B cell (primary cell): ENCODE data around the gene TEAD1. TPM values are rescaled to one million over a fixed set of nuclear protein-coding genes. Genes with fewer than 3 reads are reported as not detected.

Experiments
- ATAC-seq: fragments of 200-7000 bp; cut with Tn5 transposase; one replicate; pipeline ENCODE4 v1.10.0; 2021; ENCODE audit warnings: low read depth, mild to moderate bottlenecking, moderate number of reproducible peaks, moderate library complexity
- CTCF ChIA-PET: fragments of 350-600 bp; sonication (Branson Sonifier 250); formaldehyde crosslinking; loops from one replicate; lab custom pipeline; 2021; ENCODE audit warnings: antibody characterized with exemption, inconsistent platforms; lab: Charles Lee
- POLR2A ChIA-PET: fragments of 350-600 bp; sonication (Branson Sonifier 250); formaldehyde crosslinking; loops from one replicate; lab custom pipeline; 2021; ENCODE audit warnings: antibody characterized with exemption; lab: Charles Lee
- DNase-seq: peaks from one replicate; pipeline ENCODE4 v3.0.0; 2013
- H2AFZ ChIP-seq: 2 replicates; pipeline ENCODE4 v1.6.1; 2012; ENCODE audit warnings: mild to moderate bottlenecking, low read depth, low read length; ENCODE audit not compliant: insufficient read depth, poor library complexity, severe bottlenecking
- H3K27ac ChIP-seq, 2 donors: 1 replicate in 1 of 2; 2 replicates in 1 of 2; pipeline ENCODE4 v1.5.1; 2012 to 2013; ENCODE audit warnings: low read length in 2 of 2, mild to moderate bottlenecking in 2 of 2, moderate library complexity in 1 of 2
- H3K27me3 ChIP-seq, 4 experiments: fragments of 200-600 bp in 1 of 4; sonication (generic) in 1 of 4; replicated peaks in 1 of 4; 1 replicate in 2 of 4; 2 replicates in 2 of 4; pipeline versions ENCODE4 v1.6.1 to v1.7.0; 2013 to 2016; ENCODE audit warnings: low read length in 3 of 4, mild to moderate bottlenecking in 2 of 4, mixed read lengths in 1 of 4, moderate library complexity in 1 of 4; ENCODE audit not compliant: insufficient read depth in 4 of 4, control insufficient read depth in 3 of 4; ENCODE audit errors: control extremely low read depth in 1 of 4
- H3K36me3 ChIP-seq, 2 experiments: replicated peaks in 1 of 2; 1 replicate in 1 of 2; 2 replicates in 1 of 2; pipeline versions ENCODE4 v1.6.1 to v1.7.1; 2013; ENCODE audit warnings: low read length in 1 of 2; ENCODE audit not compliant: insufficient read depth in 2 of 2, control insufficient read depth in 1 of 2; ENCODE audit errors: control extremely low read depth in 1 of 2, extremely low read depth in 1 of 2
- H3K4me1 ChIP-seq, 2 donors: fragments of 200-600 bp in 1 of 2; sonication (generic) in 1 of 2; 1 replicate in 1 of 2; 2 replicates in 1 of 2; pipeline versions ENCODE4 v1.5.1 to v1.6.1; 2013 to 2017; ENCODE audit warnings: low read length in 2 of 2; ENCODE audit not compliant: control insufficient read depth in 2 of 2, insufficient read depth in 2 of 2
- H3K4me2 ChIP-seq: replicated peaks from 2 replicates; pipeline ENCODE3; 2012; ENCODE audit warnings: mild to moderate bottlenecking, low read depth, low read length; ENCODE audit not compliant: poor library complexity, severe bottlenecking
- H3K4me3 ChIP-seq, 5 experiments: fragments of 200-600 bp in 1 of 5; sonication (generic) in 1 of 5; 1 replicate in 3 of 5; 2 replicates in 2 of 5; pipeline versions ENCODE4 v1.5.1 to v1.7.0; 2011 to 2016; ENCODE audit warnings: low read length in 4 of 5, mild to moderate bottlenecking in 4 of 5, low read depth in 2 of 5, control low read depth in 1 of 5, moderate library complexity in 1 of 5; ENCODE audit not compliant: insufficient read depth in 1 of 5; ENCODE audit errors: control extremely low read depth in 1 of 5, extremely low read depth in 1 of 5
- H3K79me2 ChIP-seq: fragments of 200-600 bp; sonication (generic); one replicate; pipeline ENCODE4 v1.6.0; 2016; ENCODE audit warnings: low read length; ENCODE audit not compliant: control insufficient read depth, insufficient read depth
- H3K9ac ChIP-seq: fragments of 200-600 bp; sonication (generic); 2 replicates; pipeline ENCODE4 v1.6.1; 2017; ENCODE audit warnings: mild to moderate bottlenecking, low read length, moderate library complexity
- H3K9me3 ChIP-seq, 3 donors: one replicate each; pipeline versions ENCODE4 v1.6.1 to v1.7.1; 2013; ENCODE audit warnings: low read length in 2 of 3; ENCODE audit not compliant: control insufficient read depth in 2 of 3, insufficient read depth in 1 of 3; ENCODE audit errors: control extremely low read depth in 1 of 3
- H4K20me1 ChIP-seq: 2 replicates; pipeline ENCODE4 v1.6.0; 2012; ENCODE audit warnings: mild to moderate bottlenecking, low read length; ENCODE audit not compliant: insufficient read depth, control insufficient read depth, poor library complexity, severe bottlenecking
- H3K27ac Mint-ChIP-seq: one replicate; pipeline ENCODE4 v1.8.0; 2021; ENCODE audit warnings: mixed read lengths
- H3K27me3 Mint-ChIP-seq: one replicate; pipeline ENCODE4 v1.8.0; 2021; ENCODE audit warnings: mixed read lengths
- H3K4me1 Mint-ChIP-seq: one replicate; pipeline ENCODE4 v1.8.0; 2021; ENCODE audit warnings: mixed read lengths
- H3K4me3 Mint-ChIP-seq: one replicate; pipeline ENCODE4 v1.8.0; 2021; ENCODE audit warnings: mixed read lengths
- H3K9me3 Mint-ChIP-seq: one replicate; pipeline ENCODE4 v1.8.0; 2022; ENCODE audit warnings: mixed read lengths; ENCODE audit not compliant: insufficient read depth
- EZH2 ChIP-seq: IDR thresholded peaks from 2 replicates; pipeline ENCODE4 v1.6.1; 2012; ENCODE audit warnings: borderline replicate concordance, low read depth, mild to moderate bottlenecking, moderate library complexity, low read length; ENCODE audit not compliant: insufficient read depth, poor library complexity, severe bottlenecking
- WGBS: methylation state at CpG from one replicate; pipeline ENCODE4 v1.1.5; 2013; ENCODE audit warnings: missing lambda C conversion rate; ENCODE audit not compliant: insufficient coverage; 5-methylcytosine and 5-hydroxymethylcytosine counted together
- intact Hi-C: fragments of 100-400 bp; cut with micrococcal nuclease; formaldehyde crosslinking; loops from one replicate; pipeline ENCODE4 v1.10.0; 2022
- polyA plus RNA-seq: library from polyadenylated mRNA; depleted of rRNA; stranded (reverse); fragments of >200 nt; gene quantifications from 2 replicates; pipeline ENCODE4 v1.2.3, GENCODE V29; 2012
- total RNA-seq, 2 donors: library from RNA; stranded (reverse); fragments of 120-200 nt in 1 of 2; gene quantifications; 1 replicate in 1 of 2; 2 replicates in 1 of 2; pipeline versions ENCODE4 v1.2.3 to v1.2.4, GENCODE V29; 2013 to 2022
- TF ChIP-seq, protein P1 (sequence below): fragments of 200-600 bp; IDR thresholded peaks from one replicate; pipeline ENCODE4 v1.8.0; 2022; ENCODE audit warnings: antibody characterized with exemption, mild to moderate bottlenecking

Gene TEAD1
- total and polyA plus RNA-seq, 2 donors (not counting 1 experiment from before 2014, with no cell fraction given): 0.30 TPM; not detected in 1

DNA sequence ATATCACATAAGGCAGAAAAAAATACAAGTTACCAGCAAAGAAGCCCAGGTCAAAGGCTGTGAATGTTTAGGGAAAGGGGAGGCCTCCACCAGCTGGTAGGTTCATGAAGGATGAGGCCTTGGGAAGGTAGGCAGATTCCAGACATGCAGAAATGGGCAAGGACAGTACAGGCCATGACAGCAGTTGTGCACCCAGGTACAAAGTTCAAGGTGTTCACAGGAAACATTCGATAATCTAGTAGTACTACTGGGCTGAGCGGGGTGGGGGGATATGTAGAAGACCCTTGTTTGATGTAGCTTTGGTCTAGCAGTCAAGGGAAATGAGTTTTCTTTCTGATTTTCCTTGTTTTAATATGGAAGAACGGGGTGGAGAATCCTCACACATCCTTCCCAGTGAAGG is 182.1 kb downstream of the TEAD1 start:
- peaks cover 7% of the 10 kb centered on the region for H3K27me3 Mint-ChIP-seq
- no peak overlapping the region for H3K4me3 Mint-ChIP-seq
- TF ChIP-seq, protein P1, sequence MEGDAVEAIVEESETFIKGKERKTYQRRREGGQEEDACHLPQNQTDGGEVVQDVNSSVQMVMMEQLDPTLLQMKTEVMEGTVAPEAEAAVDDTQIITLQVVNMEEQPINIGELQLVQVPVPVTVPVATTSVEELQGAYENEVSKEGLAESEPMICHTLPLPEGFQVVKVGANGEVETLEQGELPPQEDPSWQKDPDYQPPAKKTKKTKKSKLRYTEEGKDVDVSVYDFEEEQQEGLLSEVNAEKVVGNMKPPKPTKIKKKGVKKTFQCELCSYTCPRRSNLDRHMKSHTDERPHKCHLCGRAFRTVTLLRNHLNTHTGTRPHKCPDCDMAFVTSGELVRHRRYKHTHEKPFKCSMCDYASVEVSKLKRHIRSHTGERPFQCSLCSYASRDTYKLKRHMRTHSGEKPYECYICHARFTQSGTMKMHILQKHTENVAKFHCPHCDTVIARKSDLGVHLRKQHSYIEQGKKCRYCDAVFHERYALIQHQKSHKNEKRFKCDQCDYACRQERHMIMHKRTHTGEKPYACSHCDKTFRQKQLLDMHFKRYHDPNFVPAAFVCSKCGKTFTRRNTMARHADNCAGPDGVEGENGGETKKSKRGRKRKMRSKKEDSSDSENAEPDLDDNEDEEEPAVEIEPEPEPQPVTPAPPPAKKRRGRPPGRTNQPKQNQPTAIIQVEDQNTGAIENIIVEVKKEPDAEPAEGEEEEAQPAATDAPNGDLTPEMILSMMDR: no peak
- TF ChIP-seq EZH2: no peak
- no peaks in the 10 kb centered on the region for H3K9me3 ChIP-seq
- no peak overlapping the region for H3K27ac Mint-ChIP-seq
- no peak overlapping the region for H2AFZ ChIP-seq
- H3K4me3 ChIP-seq: no peak overlapping the region
- H3K27me3 ChIP-seq: peaks cover 0 to 4% (median 1%) of the 10 kb centered on the region in 4 experiments
- no peaks in the 10 kb centered on the region for H3K36me3 ChIP-seq
- ATAC-seq (no peak), DNase-seq (no peak)
- no peaks in the 10 kb centered on the region for H3K4me1 ChIP-seq
- intact Hi-C loops: no loop called here
- H4K20me1 ChIP-seq: no peaks in the 10 kb centered on the region
- 56% methylated on average over 2 of the region's 3 CpGs for whole genome bisulfite sequencing
- no peaks in the 10 kb centered on the region for H3K9me3 Mint-ChIP-seq
- no peaks in the 10 kb centered on the region for H3K4me1 Mint-ChIP-seq
- H3K27ac ChIP-seq: no peak overlapping the region
- H3K79me2 ChIP-seq: no peaks in the 10 kb centered on the region
- ChIA-PET CTCF (no interaction called here), POLR2A (no interaction called here)
- no peak overlapping the region for H3K4me2 ChIP-seq
- no peak overlapping the region for H3K9ac ChIP-seq

DNA sequence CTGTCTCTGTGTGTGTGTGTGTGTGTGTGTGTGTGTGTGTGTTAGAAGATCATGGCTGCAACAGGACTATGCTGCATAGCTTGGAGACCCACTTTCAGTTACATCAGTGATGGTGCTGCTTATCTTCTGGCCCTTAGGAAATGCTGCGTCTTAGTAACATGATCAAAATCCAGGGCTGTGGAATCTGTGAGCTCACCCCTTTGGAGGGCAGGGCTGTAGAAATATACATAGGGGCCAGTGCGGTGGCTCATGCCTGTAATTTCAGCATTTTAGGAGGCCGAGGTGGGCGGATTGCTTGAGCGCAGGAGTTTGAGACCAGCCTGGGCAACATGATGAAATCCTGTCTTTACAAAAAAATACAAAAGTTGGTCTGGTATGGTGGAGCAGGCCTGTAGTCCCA is 183.4 kb downstream of the TEAD1 start:
- no peak for TF ChIP-seq EZH2
- TF ChIP-seq, protein P1: no peak
- H4K20me1 ChIP-seq: no peaks in the 10 kb centered on the region
- no peak for ATAC-seq
- CTCF ChIA-PET: no interaction called here
- Mint-ChIP-seq H3K4me3 (no peak overlapping the region), H3K9me3 (no peaks in the 10 kb centered on the region), H3K27ac (no peak overlapping the region), H3K4me1 (no peaks in the 10 kb centered on the region), H3K27me3 (peaks cover 7% of the 10 kb centered on the region)
- H2AFZ ChIP-seq: no peak overlapping the region
- no peaks in the 10 kb centered on the region for H3K4me1 ChIP-seq
- intact Hi-C loops: no loop called here
- no peak for DNase-seq
- no peak overlapping the region for H3K4me2 ChIP-seq
- H3K36me3 ChIP-seq: no peaks in the 10 kb centered on the region
- H3K27ac ChIP-seq: no peak overlapping the region
- H3K9me3 ChIP-seq: no peaks in the 10 kb centered on the region
- peaks cover 0 to 4% (median 1%) of the 10 kb centered on the region in 4 experiments for H3K27me3 ChIP-seq
- H3K9ac ChIP-seq: no peak overlapping the region
- POLR2A ChIA-PET: no interaction called here
- 100% methylated on average over 4 of the region's 5 CpGs for WGBS
- H3K79me2 ChIP-seq: no peaks in the 10 kb centered on the region
- no peak overlapping the region for H3K4me3 ChIP-seq
